ENCODE results near the gene CDHR5.

DNA sequence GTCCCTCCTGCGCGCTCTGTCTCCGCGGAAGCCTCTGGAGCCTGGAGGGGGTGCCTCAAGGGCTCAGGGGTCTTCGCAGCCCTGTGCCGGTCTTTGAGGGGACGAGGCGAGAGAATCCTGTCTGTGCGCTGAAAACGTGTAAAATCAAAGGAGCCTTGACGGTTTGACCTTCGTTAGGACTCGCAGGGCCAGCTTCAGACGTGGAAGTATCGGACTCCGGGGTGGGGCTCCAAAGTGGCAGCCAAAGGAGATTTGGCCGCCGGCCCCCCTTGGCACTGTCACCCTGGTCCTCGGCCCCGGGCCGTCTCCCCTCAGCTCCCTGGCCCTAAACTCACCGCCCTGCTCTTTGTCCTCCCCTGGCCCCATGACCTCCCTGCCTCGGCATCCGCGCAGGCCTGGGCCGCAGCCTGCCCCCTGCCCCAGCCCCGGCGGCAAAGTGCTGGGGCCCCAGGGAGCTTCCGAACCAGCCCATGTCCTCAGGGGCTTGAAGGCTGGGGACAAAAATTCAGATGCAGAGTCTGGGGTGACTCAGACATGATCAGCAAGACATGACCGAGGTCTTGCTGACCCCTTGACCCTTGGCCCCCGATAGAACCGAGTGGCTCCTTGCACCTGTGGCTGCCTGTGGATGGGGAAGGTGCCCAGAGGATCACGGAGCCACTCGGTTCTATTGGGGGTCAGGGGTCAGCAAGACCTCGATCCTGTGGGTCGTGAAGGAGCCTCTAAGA, 55.4 kb downstream of the CDHR5 start:
- TF ChIP-seq, protein P1, sequence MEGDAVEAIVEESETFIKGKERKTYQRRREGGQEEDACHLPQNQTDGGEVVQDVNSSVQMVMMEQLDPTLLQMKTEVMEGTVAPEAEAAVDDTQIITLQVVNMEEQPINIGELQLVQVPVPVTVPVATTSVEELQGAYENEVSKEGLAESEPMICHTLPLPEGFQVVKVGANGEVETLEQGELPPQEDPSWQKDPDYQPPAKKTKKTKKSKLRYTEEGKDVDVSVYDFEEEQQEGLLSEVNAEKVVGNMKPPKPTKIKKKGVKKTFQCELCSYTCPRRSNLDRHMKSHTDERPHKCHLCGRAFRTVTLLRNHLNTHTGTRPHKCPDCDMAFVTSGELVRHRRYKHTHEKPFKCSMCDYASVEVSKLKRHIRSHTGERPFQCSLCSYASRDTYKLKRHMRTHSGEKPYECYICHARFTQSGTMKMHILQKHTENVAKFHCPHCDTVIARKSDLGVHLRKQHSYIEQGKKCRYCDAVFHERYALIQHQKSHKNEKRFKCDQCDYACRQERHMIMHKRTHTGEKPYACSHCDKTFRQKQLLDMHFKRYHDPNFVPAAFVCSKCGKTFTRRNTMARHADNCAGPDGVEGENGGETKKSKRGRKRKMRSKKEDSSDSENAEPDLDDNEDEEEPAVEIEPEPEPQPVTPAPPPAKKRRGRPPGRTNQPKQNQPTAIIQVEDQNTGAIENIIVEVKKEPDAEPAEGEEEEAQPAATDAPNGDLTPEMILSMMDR (conservative IDR thresholded peaks at IDR 0.05 in 1 of 2, IDR thresholded peaks at IDR 0.05 in 1 of 2; ENCODE audit: low read depth in 1 of 2, low read length in 2 of 2): no peak
- no peak for TF ChIP-seq EZH2 (IDR thresholded peaks at IDR 0.05; ENCODE audit: low read length, missing control alignments)

Measured in fibroblast of lung (primary cell).